ENCODE measurements around the gene BRD9.

GRCh38 chr5:926417-927171 is 34.0 kb upstream of the BRD9 start:
- TF ChIP-seq CTCF (IDR thresholded peaks at IDR 0.05; ENCODE audit: low read depth, low read length, poor library complexity, severe bottlenecking) (peak; percentile 35), EZH2phosphoT487 (IDR thresholded peaks at IDR 0.05; ENCODE audit: borderline replicate concordance, low read length) (no peak)
